Breast epithelium (tissue), 3 donors: Measurements from ENCODE around the gene CYB561.

Experiments used
- POLR2A ChIP-seq: fragments of 450-650 bp; IDR thresholded peaks from one replicate; pipeline ENCODE4 v1.6.1; 2016; ENCODE audit warnings: antibody characterized with exemption, mild to moderate bottlenecking, moderate library complexity
- POLR2AphosphoS5 ChIP-seq, 3 donors: sonication (generic); formaldehyde crosslinking; IDR thresholded peaks; one replicate each; pipeline ENCODE4 v1.6.1; 2017; ENCODE audit warnings: antibody characterized with exemption in 3 of 3
- TF ChIP-seq, protein P1 (sequence below), 3 donors: fragments of 450-650 bp; IDR thresholded peaks; one replicate each; pipeline ENCODE4 v1.5.1; 2016 to 2017; ENCODE audit warnings: antibody characterized with exemption in 3 of 3, mild to moderate bottlenecking in 3 of 3, moderate library complexity in 3 of 3

DNA sequence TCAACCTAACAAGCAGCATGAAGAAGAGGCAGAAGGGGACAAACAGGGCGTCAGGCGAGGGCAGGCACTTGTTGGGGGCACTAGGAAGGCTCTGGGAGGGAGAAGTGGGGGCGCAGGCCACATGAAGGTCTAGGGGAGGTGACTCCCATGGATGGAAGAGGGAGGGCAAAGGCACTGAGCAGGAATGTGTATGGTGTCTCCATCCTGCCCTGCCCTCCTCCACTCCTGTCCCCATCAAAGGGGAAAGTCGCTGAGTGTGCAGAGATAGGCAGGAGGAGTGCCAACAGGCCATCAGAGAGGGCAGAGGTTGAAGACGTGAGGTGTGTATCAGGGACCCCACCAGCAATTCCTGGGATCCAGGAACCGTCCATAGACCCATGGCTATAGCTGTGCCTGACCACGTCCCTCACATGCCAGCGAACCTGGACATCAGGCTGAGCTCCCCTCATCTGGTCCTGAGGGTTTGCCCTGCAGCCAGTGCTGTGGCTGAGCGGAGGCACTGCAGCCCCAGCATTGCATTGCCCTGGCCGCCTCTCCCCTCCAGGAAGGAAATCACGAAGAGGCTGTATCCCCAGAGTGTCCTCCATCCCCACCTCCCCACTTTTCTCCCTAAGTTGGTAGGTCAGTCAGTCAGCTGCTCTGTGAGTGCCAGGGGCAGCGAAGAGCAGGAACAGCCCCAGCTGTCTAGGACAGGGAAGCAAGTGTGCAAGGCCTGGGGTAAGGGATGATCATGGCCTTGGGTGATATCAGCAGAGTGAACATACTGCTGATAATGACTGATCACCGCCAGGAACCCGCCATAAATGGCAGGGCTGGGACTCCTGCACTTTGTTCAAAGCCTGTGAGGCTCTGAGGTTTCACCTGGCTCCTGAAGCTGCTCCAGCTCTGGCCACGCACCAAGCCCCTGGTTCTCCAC, 6.2 kb upstream of the CYB561 start:
- TF ChIP-seq, protein P1, sequence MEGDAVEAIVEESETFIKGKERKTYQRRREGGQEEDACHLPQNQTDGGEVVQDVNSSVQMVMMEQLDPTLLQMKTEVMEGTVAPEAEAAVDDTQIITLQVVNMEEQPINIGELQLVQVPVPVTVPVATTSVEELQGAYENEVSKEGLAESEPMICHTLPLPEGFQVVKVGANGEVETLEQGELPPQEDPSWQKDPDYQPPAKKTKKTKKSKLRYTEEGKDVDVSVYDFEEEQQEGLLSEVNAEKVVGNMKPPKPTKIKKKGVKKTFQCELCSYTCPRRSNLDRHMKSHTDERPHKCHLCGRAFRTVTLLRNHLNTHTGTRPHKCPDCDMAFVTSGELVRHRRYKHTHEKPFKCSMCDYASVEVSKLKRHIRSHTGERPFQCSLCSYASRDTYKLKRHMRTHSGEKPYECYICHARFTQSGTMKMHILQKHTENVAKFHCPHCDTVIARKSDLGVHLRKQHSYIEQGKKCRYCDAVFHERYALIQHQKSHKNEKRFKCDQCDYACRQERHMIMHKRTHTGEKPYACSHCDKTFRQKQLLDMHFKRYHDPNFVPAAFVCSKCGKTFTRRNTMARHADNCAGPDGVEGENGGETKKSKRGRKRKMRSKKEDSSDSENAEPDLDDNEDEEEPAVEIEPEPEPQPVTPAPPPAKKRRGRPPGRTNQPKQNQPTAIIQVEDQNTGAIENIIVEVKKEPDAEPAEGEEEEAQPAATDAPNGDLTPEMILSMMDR (IDR thresholded peaks at IDR 0.05): no peak
- TF ChIP-seq POLR2A (no peak), POLR2AphosphoS5 (IDR thresholded peaks at IDR 0.05) (no peak)
